DMS 273 (cell line): ENCODE measurements around the gene MRPS10.

Experiments used
- DNase-seq: peaks from one replicate; lab custom pipeline; 2025; ENCODE audit not compliant: unreplicated experiment; lab: John Stamatoyannopoulos, UW

MRPS10 gene

DNA sequence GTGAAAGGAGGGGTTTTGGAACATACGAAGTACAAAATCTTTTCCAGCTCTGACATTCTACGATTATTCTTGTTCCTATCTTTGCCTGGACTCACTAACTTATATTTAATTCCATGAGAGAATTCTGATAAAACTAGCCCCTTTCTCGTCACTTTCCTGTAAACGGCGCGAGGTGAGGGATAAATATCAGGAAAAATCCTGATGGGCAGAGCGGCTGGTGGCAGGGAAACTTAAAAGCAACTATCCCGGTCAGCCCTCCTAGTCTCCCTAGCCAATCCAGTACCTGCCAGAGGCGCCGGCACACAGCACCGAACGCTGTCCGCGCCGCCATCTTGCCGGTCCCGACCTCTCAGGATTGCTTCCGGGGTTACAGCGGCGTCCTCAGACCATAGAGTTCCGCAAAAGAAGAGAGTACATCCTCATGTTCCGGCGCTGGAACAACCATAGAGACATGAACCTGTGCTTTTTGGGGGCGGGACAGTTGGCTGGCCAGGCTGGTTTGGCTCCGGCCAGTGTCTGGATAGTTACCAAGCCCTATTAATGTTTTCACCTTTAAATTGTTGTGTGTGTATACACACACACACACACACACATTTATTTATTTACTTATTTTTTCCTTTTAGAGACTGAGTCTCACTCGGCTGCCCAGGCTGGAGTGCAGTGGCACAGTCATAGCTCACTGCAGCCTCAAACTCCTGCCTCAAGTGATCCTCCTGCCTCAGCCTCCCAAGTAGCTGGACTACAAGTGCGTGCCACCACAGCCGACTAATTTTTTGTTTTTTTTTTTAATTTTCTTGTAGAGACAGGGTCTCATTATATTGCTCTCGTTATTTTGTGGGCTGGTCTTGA lies at the start of gene MRPS10:
TSS of gene MRPS10 (minus strand) at position 343 of the 849 bp plus-strand sequence. CDS start at position 331, 12 bp downstream.
- peak; percentile 98 for DNase-seq

DNA sequence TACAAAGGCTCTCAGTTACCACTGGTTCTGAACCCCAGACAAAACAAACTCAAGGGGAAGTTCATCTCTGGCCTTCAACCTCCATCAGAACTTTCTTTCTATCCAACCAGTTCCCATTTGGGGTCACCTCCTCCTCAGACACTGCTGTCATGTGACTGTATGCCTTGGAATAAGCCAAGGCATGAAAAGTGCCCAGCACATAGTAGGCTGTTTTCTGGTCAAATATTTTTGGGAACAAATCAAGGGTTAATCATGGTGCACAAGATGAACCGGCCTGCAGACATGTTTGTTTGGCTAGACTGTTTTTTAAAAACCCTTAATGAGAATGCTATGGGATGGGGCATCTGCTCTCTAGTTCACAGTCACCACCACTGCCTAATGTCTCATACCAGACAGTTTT lies 48.9 kb upstream of the MRPS10 start:
- DNase-seq = no peak

DNA sequence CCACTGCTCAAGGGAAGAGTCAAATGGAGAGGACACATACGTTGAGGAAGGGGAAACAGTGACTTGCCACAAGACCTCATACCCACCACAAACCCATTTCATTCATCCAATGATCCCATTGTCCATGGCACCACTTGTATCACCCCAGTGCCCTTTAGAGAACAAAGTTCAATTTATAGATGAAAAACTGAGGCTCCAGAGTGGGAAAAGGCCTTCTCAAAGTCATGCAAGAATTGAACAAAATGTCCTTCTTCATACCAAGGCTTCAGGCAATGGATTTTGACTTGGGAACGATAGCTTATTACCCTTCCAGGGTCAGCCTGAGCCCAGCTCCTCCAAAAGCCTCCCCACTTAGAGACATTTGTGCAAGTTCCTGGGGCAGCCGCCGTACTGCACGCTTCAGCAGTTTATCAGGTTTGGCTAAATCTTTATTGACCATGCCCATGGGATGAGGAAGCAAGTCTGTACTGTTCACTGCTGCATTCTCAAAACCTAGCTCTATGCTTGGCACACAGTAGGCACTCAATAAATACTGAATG lies 47.3 kb upstream of the MRPS10 start:
- no peak for DNase-seq

GRCh38 chr6:42264162-42264851 lies 46.6 kb upstream of the MRPS10 start:
- DNase-seq = no peak

DNA sequence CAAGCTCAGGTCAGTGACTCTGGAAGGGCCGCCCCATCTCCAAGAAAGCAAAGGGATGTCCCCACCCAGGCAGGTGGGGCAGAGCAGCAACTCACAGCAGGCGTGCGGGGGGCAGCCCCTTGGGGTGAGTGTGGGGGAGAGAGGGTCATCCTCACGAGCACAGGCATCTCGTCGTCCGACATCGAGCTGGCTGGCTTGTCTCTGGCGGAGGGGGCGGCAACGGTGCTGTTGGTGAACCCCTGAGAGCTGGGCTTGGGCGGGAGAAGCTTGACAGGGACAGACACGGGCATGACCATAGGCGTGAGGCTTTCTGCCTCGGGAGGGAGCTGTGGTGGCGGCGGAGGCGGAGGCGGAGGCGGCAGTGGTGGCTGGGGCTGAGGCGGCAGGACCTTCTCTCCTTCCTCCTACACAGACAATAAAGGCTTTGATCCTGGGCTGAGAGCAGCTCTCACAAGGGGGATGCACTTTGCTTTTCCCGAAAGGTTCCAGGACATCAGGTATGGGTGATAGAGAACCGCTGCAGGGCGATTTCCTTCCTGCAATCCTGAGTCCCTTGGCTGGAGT lies 45.6 kb upstream of the MRPS10 start:
- no peak for DNase-seq

GRCh38 chr6:42260972-42261371 lies 43.3 kb upstream of the MRPS10 start:
- peak; percentile 49 for DNase-seq

DNA sequence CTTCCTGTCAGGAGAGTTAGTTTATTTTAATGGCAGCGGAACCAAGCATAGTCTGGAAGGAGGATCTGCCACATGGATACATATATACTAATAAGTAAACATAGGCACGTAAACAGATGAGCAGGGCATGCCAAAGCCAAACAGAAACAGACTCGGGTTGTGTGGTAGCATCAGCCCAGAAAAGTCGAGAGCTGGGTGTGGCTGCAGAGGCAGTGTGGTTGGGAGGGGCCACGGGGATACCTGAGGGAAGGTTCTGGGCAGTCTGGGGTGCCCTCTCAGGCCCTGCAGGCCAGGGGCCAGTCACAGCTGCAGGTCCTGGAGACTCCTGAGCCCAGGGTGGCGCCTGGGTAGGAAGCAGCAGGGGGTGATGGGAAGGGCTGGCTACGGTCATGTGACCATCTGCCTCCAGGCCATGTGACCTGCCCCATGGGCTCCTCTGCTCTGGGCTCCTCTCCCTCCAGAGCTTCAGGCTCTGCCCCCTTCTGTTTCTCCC lies 42.8 kb upstream of the MRPS10 start:
- peak; percentile 31 for DNase-seq

GRCh38 chr6:42259841-42260395 lies 42.3 kb upstream of the MRPS10 start:
- no peak for DNase-seq

- no peak for DNase-seq
These were observed 41.6 kb upstream of the MRPS10 start for GRCh38 chr6:42259286-42259685.

GRCh38 chr6:42257614-42258013 lies 40.0 kb upstream of the MRPS10 start:
- no peak for DNase-seq

- DNase-seq = no peak
These were observed 39.4 kb upstream of the MRPS10 start for GRCh38 chr6:42257063-42257462.

DNA sequence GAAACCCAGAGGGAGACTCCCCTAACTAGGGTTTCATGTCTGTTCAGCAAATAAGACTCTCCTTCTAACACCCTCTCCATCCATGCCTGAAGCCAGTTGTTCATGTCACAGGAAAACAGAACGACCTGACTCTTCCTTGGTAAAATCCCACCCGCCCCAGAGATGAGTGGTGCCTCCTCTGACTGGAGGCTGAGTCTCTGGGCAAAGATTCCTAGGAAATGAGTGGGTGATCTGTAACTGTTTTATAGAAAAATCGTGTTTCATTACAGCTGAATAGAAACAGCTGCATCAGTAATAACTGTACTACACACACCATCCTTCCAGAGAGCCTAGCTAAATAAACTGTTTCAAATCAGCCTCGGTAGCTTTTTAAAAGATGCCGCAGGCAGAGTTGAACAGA lies 37.4 kb upstream of the MRPS10 start:
- no peak for DNase-seq

DNA sequence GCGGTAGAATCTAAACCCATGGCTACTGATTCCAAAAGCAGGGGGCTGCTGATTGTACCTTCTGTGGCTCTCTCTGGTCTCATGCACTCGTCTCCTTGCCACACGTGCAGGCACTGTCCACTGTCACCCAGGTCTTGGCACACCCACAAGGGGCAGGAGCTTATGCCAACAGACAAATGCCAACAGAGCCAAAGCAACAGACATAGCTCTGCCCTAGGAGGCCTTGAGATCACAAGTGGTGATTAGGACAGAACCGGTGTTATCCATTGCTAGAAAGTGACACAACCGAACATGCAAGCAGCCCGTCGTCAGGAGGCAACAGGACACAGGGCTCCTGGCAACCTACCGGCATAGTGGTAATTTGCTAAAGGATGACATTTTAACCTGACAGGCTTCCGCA lies 36.8 kb upstream of the MRPS10 start:
- no peak for DNase-seq

GRCh38 chr6:42251911-42252637 lies 34.4 kb upstream of the MRPS10 start:
- peak; percentile 65 for DNase-seq

DNA sequence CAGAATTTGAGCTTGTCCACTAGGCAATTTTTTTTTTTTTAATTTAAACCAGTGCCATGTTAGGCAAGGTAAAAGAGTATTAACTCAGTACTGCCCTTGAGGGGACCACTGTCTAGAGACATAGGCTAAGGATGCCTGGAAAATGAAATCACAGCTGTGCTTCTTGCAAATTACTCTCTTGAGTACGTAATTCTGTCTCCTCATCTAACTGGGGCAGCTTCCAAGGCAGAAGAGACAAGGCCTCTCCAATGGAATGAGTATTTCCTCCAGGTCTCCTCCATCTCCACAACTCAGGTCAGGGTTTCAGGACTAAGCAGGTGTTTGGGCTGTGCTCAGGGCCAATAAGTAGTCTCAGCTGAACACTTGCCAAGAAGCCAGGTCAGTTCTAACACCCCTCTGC lies 33.8 kb upstream of the MRPS10 start:
- DNase-seq = peak; percentile 62

DNA sequence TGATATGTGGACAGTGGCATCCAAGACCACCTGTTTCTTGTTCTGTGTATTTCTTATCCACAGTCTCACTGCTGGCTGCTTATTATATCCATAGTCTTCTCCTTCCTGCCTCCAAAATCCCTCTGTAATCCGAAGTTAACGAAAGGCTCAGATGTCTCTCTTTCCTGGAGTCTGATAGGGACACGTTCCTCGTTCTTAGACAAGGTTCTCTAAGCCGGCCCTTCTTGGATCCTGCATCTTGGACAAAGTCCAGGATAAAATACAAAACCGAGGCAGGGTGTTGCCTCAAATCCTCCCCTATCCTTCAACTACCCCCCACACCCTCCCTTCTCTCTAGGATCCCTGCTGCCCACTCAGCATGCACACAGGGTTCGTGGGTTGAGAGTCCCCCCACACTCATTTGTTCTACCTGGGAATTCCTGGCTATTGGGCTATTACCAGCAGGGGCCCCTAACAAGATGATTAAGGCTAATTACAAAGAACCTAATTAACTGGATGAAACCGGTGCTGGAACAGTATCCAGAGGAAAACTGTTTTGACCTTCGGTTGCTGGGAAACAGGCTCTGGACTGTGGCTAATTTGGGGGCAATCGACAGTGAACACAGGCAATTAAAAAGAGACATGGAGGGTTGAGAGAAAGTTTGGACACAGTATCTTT lies 32.7 kb upstream of the MRPS10 start:
- peak; percentile 64 for DNase-seq

- peak; percentile 94 for DNase-seq
These were observed 31.6 kb upstream of the MRPS10 start for GRCh38 chr6:42249279-42249678.

DNA sequence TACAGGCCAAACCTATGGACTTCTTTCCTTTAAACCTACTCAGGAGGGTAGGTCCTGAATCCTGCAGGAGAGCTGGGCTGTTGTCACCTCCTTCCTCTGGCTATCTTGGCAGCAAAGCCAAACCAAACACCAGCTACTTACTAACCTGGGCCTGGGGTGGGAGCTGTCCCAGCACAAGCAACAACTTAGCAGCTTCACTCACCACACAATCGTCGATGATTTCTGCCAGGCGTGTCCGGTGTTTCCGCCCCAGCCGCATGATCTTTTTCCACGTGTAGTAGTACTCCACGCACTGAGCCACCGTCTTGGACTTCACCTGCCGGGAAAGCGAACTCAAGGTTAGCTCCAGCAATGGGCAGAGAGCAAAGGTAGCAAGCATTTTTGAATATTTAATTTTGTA lies 25.4 kb upstream of the MRPS10 start:
- DNase-seq = no peak

DNA sequence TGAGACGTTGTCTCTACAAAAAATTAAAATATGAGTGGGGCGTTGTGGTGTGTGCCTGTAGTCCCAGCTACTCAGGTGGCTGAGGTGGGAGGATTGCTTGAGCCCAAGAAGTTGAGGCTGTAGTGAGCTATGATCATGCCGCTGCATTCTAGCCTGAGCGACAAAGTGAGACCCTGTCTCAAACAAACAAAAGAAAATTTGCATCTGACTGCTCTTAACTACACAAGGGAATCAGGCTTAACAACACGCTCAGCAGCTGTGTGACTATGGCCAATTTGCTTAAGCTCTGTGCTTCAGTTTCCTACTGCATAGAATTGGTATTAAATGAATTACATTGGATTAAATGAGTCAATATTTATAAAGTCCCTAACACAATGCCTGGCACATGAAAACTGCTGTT lies 24.3 kb upstream of the MRPS10 start:
- no peak for DNase-seq

DNA sequence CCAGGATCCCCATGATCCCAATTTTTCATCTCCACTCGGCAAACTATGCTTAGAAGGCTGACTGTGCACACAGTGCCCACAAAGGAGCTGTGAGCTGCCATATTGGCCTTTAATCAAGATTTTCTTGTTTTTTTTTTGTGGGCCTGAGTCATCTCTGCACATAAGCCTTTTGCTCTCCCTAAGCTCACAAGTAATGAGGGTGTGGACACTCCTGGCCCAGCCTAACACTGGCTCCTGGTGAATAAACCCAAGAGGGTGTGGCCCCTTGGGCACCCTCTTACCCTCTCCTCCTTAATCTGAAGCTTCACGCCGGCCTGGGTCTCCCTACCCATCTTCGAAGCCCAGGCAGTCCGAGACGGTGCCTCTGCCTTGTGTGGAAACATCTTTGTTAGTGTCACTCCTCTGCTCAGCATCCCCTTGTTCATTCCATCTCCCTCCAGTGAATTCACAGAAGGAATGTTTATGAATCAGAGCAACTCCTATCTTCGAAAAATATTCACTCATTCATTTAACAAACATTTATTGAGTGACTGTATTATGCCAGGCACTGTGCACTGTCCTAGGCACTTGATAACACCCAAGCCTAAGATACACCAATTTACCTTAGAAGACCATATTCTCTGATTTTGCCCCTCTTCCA lies 22.2 kb upstream of the MRPS10 start:
- no peak for DNase-seq
